Measurements from ENCODE around the gene NTRK3.

NTRK3 gene

DNA sequence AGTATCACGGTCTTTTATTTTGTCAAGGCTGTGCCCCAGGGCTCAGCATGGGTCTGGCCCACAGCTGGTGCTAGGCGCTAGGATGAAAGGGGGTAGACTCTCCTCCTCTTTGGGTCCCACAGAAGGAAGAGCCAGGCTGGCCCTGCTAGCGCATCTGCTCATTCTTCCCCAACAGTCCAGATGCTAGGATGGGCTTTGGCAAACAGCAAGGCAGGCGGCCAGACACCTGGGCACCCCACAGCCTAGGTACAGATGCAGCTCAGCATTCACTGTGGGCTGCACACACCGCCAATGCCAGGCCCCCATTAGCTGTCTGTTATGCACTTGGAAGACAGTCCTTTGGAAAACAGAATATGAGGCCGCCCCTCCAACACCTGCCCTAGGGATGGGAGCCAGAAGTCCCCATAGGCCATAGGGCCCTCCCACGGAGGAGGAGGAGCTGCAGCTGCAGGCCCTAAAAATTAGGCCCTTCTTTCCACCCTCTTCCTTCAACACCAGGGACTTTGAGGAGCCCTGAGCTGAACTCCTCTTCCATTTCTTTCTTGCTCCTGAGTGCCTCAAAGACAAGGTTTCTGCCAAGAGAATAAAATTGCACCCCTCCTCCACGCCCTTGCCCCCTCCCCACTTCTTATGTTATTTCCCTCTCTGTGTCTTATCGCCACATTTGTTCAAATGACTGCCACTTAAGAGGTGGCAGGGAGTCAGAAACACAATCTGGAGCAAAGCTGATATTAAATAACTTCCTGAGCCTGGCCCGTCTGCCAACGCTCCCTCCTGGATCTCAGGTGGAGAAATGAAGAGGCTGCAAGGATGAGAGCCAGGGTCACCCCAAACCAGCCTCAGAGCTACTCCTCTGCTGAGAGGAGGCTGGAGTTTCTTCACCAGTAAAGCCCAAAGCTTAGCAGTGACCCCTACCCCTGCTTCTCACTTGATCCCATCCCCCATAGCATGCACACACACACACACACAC lies 13.7 kb downstream of the NTRK3 start:
- Histone ChIP-seq H3K9me3 (ENCODE audit: insufficient read depth, low read length) (no peaks in the 10 kb centered on the region), H3K9ac (ENCODE audit: low read length) (no peak overlapping the region), H3K4me1 (ENCODE audit: low read length) (peaks cover 9% of the 10 kb centered on the region), H3K4me2 (ENCODE audit: low read length) (no peak overlapping the region), H2AFZ (ENCODE audit: low read depth, low read length) (no peak overlapping the region), H3K4me3 (ENCODE audit: low read length) (no peak overlapping the region), H3K27ac (ENCODE audit: low read length) (no peak overlapping the region), H3K36me3 (replicated peaks; ENCODE audit: low read depth, low read length) (no peaks in the 10 kb centered on the region), H3K79me2 (ENCODE audit: low read length) (no peaks in the 10 kb centered on the region), H4K20me1 (ENCODE audit: insufficient read depth, low read length) (no peaks in the 10 kb centered on the region), H3K27me3 (ENCODE audit: low read depth, low read length) (no peaks in the 10 kb centered on the region)
- TF ChIP-seq EZH2phosphoT487 (IDR thresholded peaks at IDR 0.05; ENCODE audit: low read depth) = no peak
- TF ChIP-seq, protein P1, sequence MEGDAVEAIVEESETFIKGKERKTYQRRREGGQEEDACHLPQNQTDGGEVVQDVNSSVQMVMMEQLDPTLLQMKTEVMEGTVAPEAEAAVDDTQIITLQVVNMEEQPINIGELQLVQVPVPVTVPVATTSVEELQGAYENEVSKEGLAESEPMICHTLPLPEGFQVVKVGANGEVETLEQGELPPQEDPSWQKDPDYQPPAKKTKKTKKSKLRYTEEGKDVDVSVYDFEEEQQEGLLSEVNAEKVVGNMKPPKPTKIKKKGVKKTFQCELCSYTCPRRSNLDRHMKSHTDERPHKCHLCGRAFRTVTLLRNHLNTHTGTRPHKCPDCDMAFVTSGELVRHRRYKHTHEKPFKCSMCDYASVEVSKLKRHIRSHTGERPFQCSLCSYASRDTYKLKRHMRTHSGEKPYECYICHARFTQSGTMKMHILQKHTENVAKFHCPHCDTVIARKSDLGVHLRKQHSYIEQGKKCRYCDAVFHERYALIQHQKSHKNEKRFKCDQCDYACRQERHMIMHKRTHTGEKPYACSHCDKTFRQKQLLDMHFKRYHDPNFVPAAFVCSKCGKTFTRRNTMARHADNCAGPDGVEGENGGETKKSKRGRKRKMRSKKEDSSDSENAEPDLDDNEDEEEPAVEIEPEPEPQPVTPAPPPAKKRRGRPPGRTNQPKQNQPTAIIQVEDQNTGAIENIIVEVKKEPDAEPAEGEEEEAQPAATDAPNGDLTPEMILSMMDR (IDR thresholded peaks at IDR 0.05; ENCODE audit: low read depth, low read length) = no peak

DNA sequence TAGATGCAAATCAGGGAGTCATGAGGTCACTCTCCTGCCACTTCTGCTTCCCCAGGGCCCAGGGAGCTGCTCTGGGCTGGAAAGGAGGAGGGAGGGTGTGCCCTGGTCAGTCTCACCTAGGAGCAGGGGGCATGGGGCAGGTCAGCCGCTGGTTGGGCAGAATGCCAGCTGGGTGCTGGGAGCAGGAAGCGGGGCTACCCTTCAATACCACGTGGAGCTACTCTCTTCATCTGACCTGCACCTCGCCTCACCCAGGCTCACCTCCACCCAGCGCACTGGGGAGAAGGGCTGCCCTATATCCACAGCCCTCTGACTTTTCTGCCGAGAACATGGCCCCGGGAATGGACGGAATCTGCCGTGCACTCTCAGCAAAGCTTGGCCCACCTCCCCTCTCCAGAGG lies 15.1 kb downstream of the NTRK3 start:
- Histone ChIP-seq H3K79me2 (ENCODE audit: low read length) (no peaks in the 10 kb centered on the region), H3K4me1 (ENCODE audit: low read length) (peaks cover 7% of the 10 kb centered on the region), H3K36me3 (replicated peaks; ENCODE audit: low read depth, low read length) (no peaks in the 10 kb centered on the region), H2AFZ (ENCODE audit: low read depth, low read length) (no peak overlapping the region), H3K4me2 (ENCODE audit: low read length) (no peak overlapping the region), H3K9ac (ENCODE audit: low read length) (no peak overlapping the region), H3K27me3 (ENCODE audit: low read depth, low read length) (peaks cover 11% of the 10 kb centered on the region), H3K4me3 (ENCODE audit: low read length) (no peak overlapping the region), H3K9me3 (ENCODE audit: insufficient read depth, low read length) (no peaks in the 10 kb centered on the region), H4K20me1 (ENCODE audit: insufficient read depth, low read length) (no peaks in the 10 kb centered on the region), H3K27ac (ENCODE audit: low read length) (no peak overlapping the region)
- TF ChIP-seq, protein P1 (IDR thresholded peaks at IDR 0.05; ENCODE audit: low read depth, low read length) = no peak
- no peak for TF ChIP-seq EZH2phosphoT487 (IDR thresholded peaks at IDR 0.05; ENCODE audit: low read depth)

DNA sequence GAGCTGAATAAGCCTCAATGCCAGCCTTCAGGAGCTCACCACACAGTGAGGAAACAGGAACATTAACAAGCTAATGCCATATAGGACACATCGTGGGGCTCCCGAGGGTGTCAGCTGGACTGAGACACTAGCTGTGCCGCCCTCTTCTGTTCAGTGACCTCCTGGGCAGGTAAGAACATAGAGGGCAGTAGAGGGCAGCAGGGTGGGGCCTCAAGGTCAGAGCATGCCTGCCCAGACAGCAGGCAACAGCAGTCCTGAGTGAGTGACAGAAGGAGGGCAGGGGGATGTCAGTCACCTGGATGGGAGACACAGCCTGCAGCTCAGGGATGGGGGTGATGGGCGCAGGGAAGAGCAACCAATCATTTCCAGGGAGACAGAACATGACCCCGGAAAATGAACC lies 15.5 kb downstream of the NTRK3 start:
- Histone ChIP-seq H3K9me3 (ENCODE audit: insufficient read depth, low read length) (no peaks in the 10 kb centered on the region), H3K9ac (ENCODE audit: low read length) (no peak overlapping the region), H3K27me3 (ENCODE audit: low read depth, low read length) (peaks cover 12% of the 10 kb centered on the region), H3K36me3 (replicated peaks; ENCODE audit: low read depth, low read length) (no peaks in the 10 kb centered on the region), H2AFZ (ENCODE audit: low read depth, low read length) (no peak overlapping the region), H3K4me2 (ENCODE audit: low read length) (no peak overlapping the region), H3K4me3 (ENCODE audit: low read length) (no peak overlapping the region), H3K27ac (ENCODE audit: low read length) (no peak overlapping the region), H4K20me1 (ENCODE audit: insufficient read depth, low read length) (no peaks in the 10 kb centered on the region), H3K79me2 (ENCODE audit: low read length) (no peaks in the 10 kb centered on the region), H3K4me1 (ENCODE audit: low read length) (peaks cover 3% of the 10 kb centered on the region; the same call in 1 of the 2 replicates)
- TF ChIP-seq, protein P1 (IDR thresholded peaks at IDR 0.05; ENCODE audit: low read depth, low read length) = peak; percentile 38
- TF ChIP-seq EZH2phosphoT487 (IDR thresholded peaks at IDR 0.05; ENCODE audit: low read depth) = no peak

DNA sequence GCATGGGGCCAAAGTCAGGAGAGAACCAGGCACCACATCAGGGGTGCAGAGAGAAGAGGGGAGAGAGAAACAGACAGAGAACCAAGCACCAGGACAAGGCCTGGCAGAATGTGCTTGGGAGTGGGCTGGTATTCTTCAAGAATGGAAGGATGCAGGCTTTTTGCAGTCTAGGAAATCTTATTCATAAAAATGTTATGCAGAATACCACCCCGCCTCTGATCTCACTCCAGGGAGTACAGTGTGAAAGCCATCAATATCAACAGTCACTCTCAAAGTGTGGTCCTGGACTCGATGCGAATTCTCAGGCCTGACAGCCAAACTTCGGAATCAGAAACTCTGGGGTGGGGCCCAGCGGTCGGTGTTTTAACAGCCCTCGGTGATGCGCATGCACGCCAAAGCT lies 16.9 kb downstream of the NTRK3 start:
- Histone ChIP-seq H3K9ac (ENCODE audit: low read length) (no peak overlapping the region), H3K4me2 (ENCODE audit: low read length) (no peak overlapping the region), H4K20me1 (ENCODE audit: insufficient read depth, low read length) (no peaks in the 10 kb centered on the region), H3K36me3 (replicated peaks; ENCODE audit: low read depth, low read length) (no peaks in the 10 kb centered on the region), H3K9me3 (ENCODE audit: insufficient read depth, low read length) (no peaks in the 10 kb centered on the region), H3K27ac (ENCODE audit: low read length) (no peak overlapping the region), H3K27me3 (ENCODE audit: low read depth, low read length) (peaks cover 23% of the 10 kb centered on the region), H3K4me3 (ENCODE audit: low read length) (no peak overlapping the region), H2AFZ (ENCODE audit: low read depth, low read length) (no peak overlapping the region), H3K4me1 (ENCODE audit: low read length) (no peaks in the 10 kb centered on the region), H3K79me2 (ENCODE audit: low read length) (no peaks in the 10 kb centered on the region)
- TF ChIP-seq, protein P1 (IDR thresholded peaks at IDR 0.05; ENCODE audit: low read depth, low read length) = no peak
- TF ChIP-seq EZH2phosphoT487 (IDR thresholded peaks at IDR 0.05; ENCODE audit: low read depth) = no peak
